ENCODE data around the gene ADCK1. TPM values are rescaled to one million over a fixed set of nuclear protein-coding genes. Genes with fewer than 3 reads are reported as not detected.
"Not testable (repeated sequence)": the region's sequence is repeated elsewhere in the genome, so short reads cannot be mapped to it uniquely, and the experiment has no call there.

The ADCK1 gene
- total and polyA plus RNA-seq, 4 donors: 5.7 to 8.8 (median 7.0) TPM

DNA sequence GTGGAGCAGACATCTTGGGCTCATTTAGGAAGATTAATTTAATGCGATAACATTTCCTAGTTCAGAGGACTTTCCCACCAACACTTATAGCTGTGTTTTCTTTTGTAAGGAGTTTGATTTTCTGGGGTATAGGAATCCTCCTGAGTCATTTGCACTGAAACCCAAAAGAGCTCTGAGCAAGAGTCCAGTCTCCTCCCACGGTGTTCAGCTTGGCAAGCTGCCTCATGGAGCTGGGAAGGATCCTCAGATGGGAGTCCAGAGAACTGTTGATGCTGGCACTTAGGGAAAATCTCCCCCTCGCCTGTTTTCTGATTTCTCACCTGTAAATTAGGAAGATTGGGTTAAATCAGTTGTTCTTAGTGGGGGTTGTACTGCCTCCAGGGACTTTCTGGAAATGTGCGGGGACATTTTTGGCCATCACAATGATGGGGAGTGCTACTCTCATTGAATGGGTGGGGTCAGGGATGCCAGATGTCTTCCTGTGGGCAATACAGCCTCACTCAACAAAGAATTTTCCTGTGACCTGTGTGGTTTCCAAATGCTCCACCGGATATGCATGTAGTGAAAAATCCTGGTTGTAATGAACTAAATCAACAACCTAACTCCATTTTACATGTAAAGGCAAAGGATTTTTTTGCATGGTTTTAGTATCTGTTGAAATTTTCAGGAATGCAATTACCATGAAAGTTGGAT lies 150.6 kb downstream of the ADCK1 start:
- Histone ChIP-seq H3K9ac (ENCODE audit: insufficient read depth in 1 of 2, low read length in 2 of 2) (no peak overlapping the region), H3K27ac (ENCODE audit: low read depth in 1 of 2, low read length in 1 of 2) (no peak overlapping the region), H3K9me3 (ENCODE audit: control insufficient read depth in 4 of 4, insufficient read depth in 3 of 4, low read length in 3 of 4) (peaks cover 0 to 8% (median 0%) of the 10 kb centered on the region in 4 donors), H3K4me3 (no peak overlapping the region), H3K36me3 (ENCODE audit: control insufficient read depth in 4 of 4, insufficient read depth in 4 of 4, low read length in 4 of 4) (no peaks in the 10 kb centered on the region), H3K27me3 (ENCODE audit: control insufficient read depth in 3 of 3, insufficient read depth in 3 of 3, low read length in 2 of 3) (no peaks in the 10 kb centered on the region), H3K4me1 (ENCODE audit: control insufficient read depth in 5 of 5, insufficient read depth in 5 of 5, low read length in 5 of 5) (no peaks in the 10 kb centered on the region)
- DNase-seq (no peak), ATAC-seq (ENCODE audit: insufficient read depth, low FRiP score) (no peak)
- TF ChIP-seq CTCF (IDR thresholded peaks at IDR 0.05; ENCODE audit: control extremely low read depth, extremely low read depth): no peak
- WGBS, 2 donors: 75 to 84% methylated on average over 5 of the region's 5 CpGs

GRCh38 chr14:77955816-77956484 lies 156.0 kb downstream of the ADCK1 start:
- WGBS, 2 donors: 56 to 72% methylated on average over 13 of the region's 13 CpGs
- Histone ChIP-seq H3K4me3 (no peak overlapping the region), H3K36me3 (ENCODE audit: control insufficient read depth in 4 of 4, insufficient read depth in 4 of 4, low read length in 4 of 4) (no peaks in the 10 kb centered on the region), H3K9me3 (ENCODE audit: control insufficient read depth in 4 of 4, insufficient read depth in 3 of 4, low read length in 3 of 4) (peaks cover 0 to 2% (median 0%) of the 10 kb centered on the region in 4 donors), H3K4me1 (ENCODE audit: control insufficient read depth in 5 of 5, insufficient read depth in 5 of 5, low read length in 5 of 5) (no peaks in the 10 kb centered on the region), H3K9ac (ENCODE audit: insufficient read depth in 1 of 2, low read length in 2 of 2) (no peak overlapping the region), H3K27me3 (ENCODE audit: control insufficient read depth in 3 of 3, insufficient read depth in 3 of 3, low read length in 2 of 3) (no peaks in the 10 kb centered on the region), H3K27ac (ENCODE audit: low read depth in 1 of 2, low read length in 1 of 2) (no peak overlapping the region)
- no peak for DNase-seq
- ATAC-seq (ENCODE audit: insufficient read depth, low FRiP score): no peak
- TF ChIP-seq CTCF (IDR thresholded peaks at IDR 0.05; ENCODE audit: control extremely low read depth, extremely low read depth): no peak

GRCh38 chr14:77959686-77960085 lies 159.8 kb downstream of the ADCK1 start:
- H3K4me3 ChIP-seq; H3K36me3 ChIP-seq (ENCODE audit: control insufficient read depth in 4 of 4, insufficient read depth in 4 of 4, low read length in 4 of 4); H3K4me1 ChIP-seq (ENCODE audit: control insufficient read depth in 5 of 5, insufficient read depth in 5 of 5, low read length in 5 of 5); DNase-seq; H3K9me3 ChIP-seq (ENCODE audit: control insufficient read depth in 4 of 4, insufficient read depth in 3 of 4, low read length in 3 of 4); ATAC-seq (ENCODE audit: insufficient read depth, low FRiP score); H3K9ac ChIP-seq (ENCODE audit: insufficient read depth in 1 of 2, low read length in 2 of 2); H3K27me3 ChIP-seq (ENCODE audit: control insufficient read depth in 3 of 3, insufficient read depth in 3 of 3, low read length in 2 of 3); H3K27ac ChIP-seq (ENCODE audit: low read depth in 1 of 2, low read length in 1 of 2): not testable (repeated sequence)
- WGBS, 2 donors: 53 to 57% methylated on average over 3 of the region's 3 CpGs

GRCh38 chr14:77961847-77962580 lies 162.1 kb downstream of the ADCK1 start:
- 76 to 85% methylated on average over 9 of the region's 9 CpGs for WGBS, 2 donors
- Histone ChIP-seq H3K9me3 (ENCODE audit: control insufficient read depth in 4 of 4, insufficient read depth in 3 of 4, low read length in 3 of 4) (no peaks in the 10 kb centered on the region), H3K9ac (ENCODE audit: insufficient read depth in 1 of 2, low read length in 2 of 2) (no peak overlapping the region)

More at GRCh38 chr14:77961847-77962580, 162.1 kb downstream of the ADCK1 start:
- Histone ChIP-seq H3K4me3 (no peak overlapping the region), H3K4me1 (ENCODE audit: control insufficient read depth in 5 of 5, insufficient read depth in 5 of 5, low read length in 5 of 5) (peaks cover 0 to 3% (median 0%) of the 10 kb centered on the region in 5 donors), H3K36me3 (ENCODE audit: control insufficient read depth in 4 of 4, insufficient read depth in 4 of 4, low read length in 4 of 4) (no peaks in the 10 kb centered on the region), H3K27ac (ENCODE audit: low read depth in 1 of 2, low read length in 1 of 2) (no peak overlapping the region), H3K27me3 (ENCODE audit: control insufficient read depth in 3 of 3, insufficient read depth in 3 of 3, low read length in 2 of 3) (peaks cover 2 to 13% (median 8%) of the 10 kb centered on the region in 3 donors)
- no peak for TF ChIP-seq CTCF (IDR thresholded peaks at IDR 0.05; ENCODE audit: control extremely low read depth, extremely low read depth)
- ATAC-seq (ENCODE audit: insufficient read depth, low FRiP score) (no peak), DNase-seq (no peak)

Data from lung (tissue), 12 donors.